Measurements from ENCODE around the gene MBTD1.

GRCh38 chr17:51257150-51258081 lies 2.4 kb downstream of the MBTD1 start:
- TF ChIP-seq CTBP1 (IDR thresholded peaks at IDR 0.05; ENCODE audit: borderline replicate concordance) (no peak), FOXK2 (IDR thresholded peaks at IDR 0.05) (no peak), PKNOX1 (IDR thresholded peaks at IDR 0.05) (no peak), FOXM1 (IDR thresholded peaks at IDR 0.05; ENCODE audit: borderline replicate concordance) (no peak), HDGF (IDR thresholded peaks at IDR 0.05; ENCODE audit: borderline replicate concordance) (no peak)

Data from HEK293T (cell line).